Measurements from ENCODE around the gene GNB1L.

- TF ChIP-seq CTCF (IDR thresholded peaks at IDR 0.05) (no peak), POLR2A (IDR thresholded peaks at IDR 0.05) (no peak)
Observed at GRCh38 chr22:19750507-19751490, 103.9 kb downstream of the GNB1L start.
